RKO (cell line): Measurements from ENCODE around the gene AQP6.
A peak's percentile ranks its signal among the peaks of the same experiment; 100 is the strongest.

Experiments
- DNase-seq: peaks from one replicate; pipeline ENCODE4 v3.0.0-alpha.2; 2016; ENCODE audit warnings: low spot score

The AQP6 gene

GRCh38 chr12:49955899-49956662 is 16.7 kb upstream of the AQP6 start:
- no peak for DNase-seq

GRCh38 chr12:49956663-49957569 is 15.8 kb upstream of the AQP6 start:
- DNase-seq: no peak

GRCh38 chr12:49957570-49957967 is 15.2 kb upstream of the AQP6 start:
- DNase-seq: no peak

GRCh38 chr12:49959685-49960473 is 12.9 kb upstream of the AQP6 start:
- DNase-seq: no peak

- DNase-seq: no peak
Measured at GRCh38 chr12:49960474-49961110, 12.2 kb upstream of the AQP6 start.

GRCh38 chr12:49961111-49961922 is 11.4 kb upstream of the AQP6 start, which contains the start of gene AQP5:
Gene AQP5, plus strand, starts transcription at chr12:49961872. Its CDS starts 146 bp downstream, at chr12:49962018.
- no peak for DNase-seq

GRCh38 chr12:49961993-49962764 is 10.6 kb upstream of the AQP6 start:
- no peak for DNase-seq

- DNase-seq: no peak
Measured at GRCh38 chr12:49962861-49963765, 9.6 kb upstream of the AQP6 start.

GRCh38 chr12:49963976-49964815 is 8.6 kb upstream of the AQP6 start:
- no peak for DNase-seq

GRCh38 chr12:49964849-49965624 is 7.7 kb upstream of the AQP6 start:
- DNase-seq: no peak

- no peak for DNase-seq
Measured at GRCh38 chr12:49965836-49966235, 6.9 kb upstream of the AQP6 start.

GRCh38 chr12:49966511-49967041 is 6.2 kb upstream of the AQP6 start:
- DNase-seq: no peak

- peak; percentile 79 for DNase-seq
Measured at GRCh38 chr12:49967042-49967776, 5.5 kb upstream of the AQP6 start.

GRCh38 chr12:49967777-49968250 is 4.9 kb upstream of the AQP6 start:
- no peak for DNase-seq

GRCh38 chr12:49968471-49968870 is 4.3 kb upstream of the AQP6 start:
- DNase-seq: no peak

- DNase-seq: no peak
Measured at GRCh38 chr12:49969027-49969426, 3.7 kb upstream of the AQP6 start.
